ENCODE data around the gene PDGFRB.

PDGFRB gene

GRCh38 chr5:150155258-150156026 is at the start of gene PDGFRB:
Gene PDGFRB, minus strand, starts transcription at chr5:150155845. Its CDS starts 18,798 bp downstream, at chr5:150137047.
- peak; percentile 95 for DNase-seq

- DNase-seq = no peak
Observed at GRCh38 chr5:150204590-150204960, 48.9 kb upstream of the PDGFRB start.

- DNase-seq = no peak
Observed at GRCh38 chr5:150203832-150204589, 48.4 kb upstream of the PDGFRB start.

GRCh38 chr5:150202501-150202900 is 46.9 kb upstream of the PDGFRB start:
- no peak for DNase-seq

GRCh38 chr5:150197476-150197875 is 41.8 kb upstream of the PDGFRB start:
- no peak for DNase-seq

- DNase-seq = no peak
Observed at GRCh38 chr5:150196986-150197385, 41.3 kb upstream of the PDGFRB start.

- DNase-seq = no peak
Observed at GRCh38 chr5:150196514-150196913, 40.9 kb upstream of the PDGFRB start.

GRCh38 chr5:150195736-150196485 is 40.3 kb upstream of the PDGFRB start:
- no peak for DNase-seq

- DNase-seq = no peak
Observed at GRCh38 chr5:150192462-150192861, 36.8 kb upstream of the PDGFRB start.

GRCh38 chr5:150190987-150191386 is 35.3 kb upstream of the PDGFRB start:
- no peak for DNase-seq

- DNase-seq = no peak
Observed at GRCh38 chr5:150190503-150190979, 34.9 kb upstream of the PDGFRB start.

- DNase-seq = no peak
Observed at GRCh38 chr5:150189728-150190502, 34.3 kb upstream of the PDGFRB start, which contains the start of gene SLC6A7. Gene SLC6A7, plus strand, starts transcription at chr5:150190062. Its CDS starts 266 bp downstream, at chr5:150190328.

GRCh38 chr5:150189326-150189725 is 33.7 kb upstream of the PDGFRB start:
- DNase-seq = no peak

- DNase-seq = no peak
Observed at GRCh38 chr5:150188146-150188842, 32.6 kb upstream of the PDGFRB start.

- no peak for DNase-seq
Observed at GRCh38 chr5:150186897-150187296, 31.3 kb upstream of the PDGFRB start.

- DNase-seq = no peak
Observed at GRCh38 chr5:150186137-150186536, 30.5 kb upstream of the PDGFRB start.

GRCh38 chr5:150184990-150185912 is 29.6 kb upstream of the PDGFRB start:
- no peak for DNase-seq

GRCh38 chr5:150184006-150184405 is 28.4 kb upstream of the PDGFRB start:
- DNase-seq = no peak

GRCh38 chr5:150183436-150183835 is 27.8 kb upstream of the PDGFRB start:
- no peak for DNase-seq

GRCh38 chr5:150182774-150183173 is 27.1 kb upstream of the PDGFRB start:
- DNase-seq = no peak
